PC-3 (cell line): Measurements from ENCODE around the gene RRM1.

Experiments
- CTCF ChIP-seq: fragments of 300-600 bp; sonication (generic); conservative IDR thresholded peaks from 2 replicates; pipeline ENCODE4 v1.5.1; 2017; ENCODE audit warnings: antibody characterized with exemption, low read depth, mild to moderate bottlenecking, low read length
- EZH2 ChIP-seq: fragments of 300-600 bp; sonication (generic); IDR thresholded peaks from one replicate; pipeline ENCODE4 v1.6.1; 2017; ENCODE audit warnings: antibody characterized with exemption, mild to moderate bottlenecking, low read length; ENCODE audit not compliant: unreplicated experiment
- EZH2phosphoT487 ChIP-seq: fragments of 300-600 bp; sonication (generic); IDR thresholded peaks from 2 replicates; pipeline ENCODE4 v1.6.1; 2018; ENCODE audit warnings: mild to moderate bottlenecking, antibody characterized with exemption, low read length, borderline replicate concordance

DNA sequence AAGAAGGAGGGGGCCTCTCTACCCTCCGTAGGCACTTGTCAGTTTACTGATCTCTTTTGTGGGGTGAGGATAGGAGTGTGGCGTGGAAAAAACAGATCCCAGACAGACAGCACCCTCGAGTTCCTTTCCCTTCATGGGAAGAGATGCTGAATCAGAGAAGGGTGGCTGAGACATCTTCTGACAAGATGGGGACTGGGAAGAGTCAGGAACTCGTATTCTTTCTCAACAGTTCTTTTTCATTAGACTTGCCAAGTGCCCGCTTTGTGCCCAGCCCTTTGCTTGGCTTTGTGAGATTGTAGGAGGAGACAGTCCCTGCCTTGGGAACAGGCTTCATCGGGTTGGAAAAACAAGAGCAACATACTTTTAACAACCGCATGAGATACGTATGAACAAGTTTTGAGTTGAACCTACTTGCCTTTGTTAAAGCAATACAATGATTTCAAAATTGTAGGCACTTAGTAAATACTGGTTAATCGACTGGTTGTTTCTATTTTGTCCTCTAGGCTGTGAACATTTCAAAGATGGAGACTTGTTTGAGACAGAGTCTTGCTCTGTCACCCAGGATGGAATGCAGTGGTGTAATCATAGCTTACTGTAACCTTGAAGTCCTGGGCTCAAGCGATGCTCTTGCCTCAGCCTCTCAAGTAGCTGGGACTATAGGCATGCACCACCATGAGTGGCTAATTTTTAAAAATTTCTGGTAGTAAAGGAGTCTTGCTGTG, 1.1 kb downstream of the RRM1 start:
- TF ChIP-seq CTCF (no peak), EZH2phosphoT487 (no peak), EZH2 (no peak)
